ENCODE results near the gene INTS14. TPM values are rescaled to one million over a fixed set of nuclear protein-coding genes. Genes with fewer than 3 reads are reported as not detected.

INTS14 gene
- total and polyA plus RNA-seq, 9 of the 15 experiments (the other 6 are each of a cell fraction or from before 2014, with no cell fraction given) = 30.5 to 92.4 (median 46.5) TPM

- ChIA-PET CTCF (ENCODE audit: low intra/inter-chr PET ratio) (no interaction called here), POLR2A (no interaction called here)
- Histone ChIP-seq H3K4me2 (ENCODE audit: insufficient read depth, low read length) (no peak overlapping the region), H3K4me3 (no peak overlapping the region), H4K20me1 (replicated peaks; ENCODE audit: control insufficient read depth, insufficient read depth, low read length) (no peaks in the 10 kb centered on the region), H3K9me3 (replicated peaks; ENCODE audit: control insufficient read depth, insufficient read depth, low read depth, low read length) (no peaks in the 10 kb centered on the region), H3K27me3 (ENCODE audit: control insufficient read depth in 2 of 2, insufficient read depth in 2 of 2, low read length in 2 of 2) (no peaks in the 10 kb centered on the region), H2AFZ (ENCODE audit: low read depth, low read length) (no peak overlapping the region), H3K79me2 (ENCODE audit: control insufficient read depth, insufficient read depth, low read length) (no peaks in the 10 kb centered on the region), H3K4me1 (replicated peaks in 1 of 2; ENCODE audit: control insufficient read depth in 2 of 2, insufficient read depth in 2 of 2, low read length in 2 of 2) (no peaks in the 10 kb centered on the region), H3K9ac (ENCODE audit: insufficient read depth in 1 of 2, low read depth in 2 of 2, low read length in 2 of 2) (no peak overlapping the region), H3K27ac (ENCODE audit: extremely low read depth, low read depth, low read length) (no peak overlapping the region), H3K9me1 (ENCODE audit: control insufficient read depth, insufficient read depth, low read length) (no peaks in the 10 kb centered on the region), H3K36me3 (ENCODE audit: control insufficient read depth, insufficient read depth, low read length) (no peaks in the 10 kb centered on the region)
- WGBS (ENCODE audit: insufficient coverage, low coverage, missing lambda C conversion rate) = 56% methylated on average over 4 of the region's 4 CpGs
- DNase-seq (ENCODE audit: extremely low read depth in 1 of 4, low spot score in 3 of 4) (no peak), FAIRE-seq (no peak), ATAC-seq (no peak)
- BruUV-seq (replicated peaks) = no TSS peak
- in situ Hi-C loops (cut with MboI) = loop anchor here (25.0 kb wide), 1 partner anchor 216 kb away; the partner anchor contains the start of gene RAB11A
- TF ChIP-seq RFX5 (IDR thresholded peaks at IDR 0.05; ENCODE audit: low read depth, low read length) = no peak
- no peak for TF ChIP-seq IRF2 (CRISPR knock-in tag; IDR thresholded peaks at IDR 0.05)
- TF ChIP-seq TBP (optimal IDR thresholded peaks at IDR 0.05; ENCODE audit: low read depth, low read length) = no peak
- TF ChIP-seq ZNF639 (CRISPR knock-in tag; conservative IDR thresholded peaks at IDR 0.05 in 1 of 2, IDR thresholded peaks at IDR 0.05 in 1 of 2) = no peak
- TF ChIP-seq ZBTB17 (CRISPR knock-in tag; IDR thresholded peaks at IDR 0.05) = no peak
- TF ChIP-seq ZC3H11A (IDR thresholded peaks at IDR 0.05; ENCODE audit: low read depth, low read length) = no peak
- TF ChIP-seq NCOA4 (IDR thresholded peaks at IDR 0.05; ENCODE audit: partially characterized antibody) = no peak
- intact Hi-C loops (cut with micrococcal nuclease) = no loop called here
These were observed 35.6 kb upstream of the INTS14 start for GRCh38 chr15:65646486-65646885.
